H1 (cell line): ENCODE results near the gene CDH26. TPM values are rescaled to one million over a fixed set of nuclear protein-coding genes. Genes with fewer than 3 reads are reported as not detected.

Source experiments
- CTCF ChIA-PET: fragments of 300-600 bp; sonication (Branson Sonifier 250); formaldehyde crosslinking; loops from one replicate; lab custom pipeline; 2021; ENCODE audit not compliant: partially characterized antibody; lab: Charles Lee
- POLR2A ChIA-PET: fragments of 300-600 bp; sonication (Branson Sonifier 250); formaldehyde crosslinking; loops from one replicate; lab custom pipeline; 2021; ENCODE audit warnings: inconsistent platforms; ENCODE audit not compliant: partially characterized antibody; lab: Charles Lee
- DNase-seq, 2 experiments: peaks; one replicate each; pipeline versions ENCODE4 v3.0.0 to v3.0.0-alpha.2; 2010 to 2022; ENCODE audit warnings: low spot score in 2 of 2, low read depth in 1 of 2, mixed read lengths in 1 of 2
- FAIRE-seq: peaks from 2 replicates; lab custom pipeline; 2011; peaks lifted over from hg19 to GRCh38; lab: Jason Lieb, UNC
- H2AFZ ChIP-seq: 2 replicates; pipeline ENCODE4 v1.8.1; 2012; ENCODE audit warnings: low read length, inconsistent platforms
- H2AK5ac ChIP-seq: 2 replicates; pipeline ENCODE4 v1.6.1; 2013; ENCODE audit warnings: low read depth, low read length
- H2BK120ac ChIP-seq: replicated peaks from 2 replicates; pipeline ENCODE3; 2013; ENCODE audit warnings: low read depth, low read length, inconsistent platforms
- H2BK12ac ChIP-seq: 2 replicates; pipeline ENCODE4 v1.6.1; 2013; ENCODE audit warnings: low read depth, low read length
- H2BK15ac ChIP-seq: 2 replicates; pipeline ENCODE4 v1.6.1; 2013; ENCODE audit warnings: low read length
- H2BK20ac ChIP-seq: 2 replicates; pipeline ENCODE4 v1.6.1; 2013; ENCODE audit warnings: low read length
- H2BK5ac ChIP-seq: 2 replicates; pipeline ENCODE4 v1.6.1; 2013; ENCODE audit warnings: low read depth, low read length
- H3K14ac ChIP-seq: 2 replicates; pipeline ENCODE4 v1.6.1; 2013; ENCODE audit warnings: inconsistent platforms; ENCODE audit not compliant: insufficient read length
- H3K18ac ChIP-seq: 2 replicates; pipeline ENCODE4 v1.6.1; 2013; ENCODE audit warnings: low read length; ENCODE audit errors: extremely low read depth
- H3K23ac ChIP-seq: 2 replicates; pipeline ENCODE4 v1.6.1; 2013; ENCODE audit warnings: inconsistent platforms; ENCODE audit not compliant: insufficient read length
- H3K23me2 ChIP-seq: 2 replicates; pipeline ENCODE4 v1.6.1; 2013; ENCODE audit warnings: low read depth, low read length
- H3K27ac ChIP-seq: 2 replicates; pipeline ENCODE4 v1.6.1; 2011; ENCODE audit warnings: low read depth, low read length, inconsistent platforms
- H3K27me3 ChIP-seq, 4 experiments: replicated peaks in 1 of 4; 1 replicate in 1 of 4; 2 replicates in 3 of 4; pipeline versions ENCODE4 v1.6.1 to v1.8.1; 2011 to 2013; ENCODE audit warnings: low read length in 3 of 4, mild to moderate bottlenecking in 3 of 4, inconsistent platforms in 2 of 4, mixed read lengths in 2 of 4, moderate library complexity in 1 of 4; ENCODE audit not compliant: control insufficient read depth in 3 of 4, insufficient read depth in 3 of 4; ENCODE audit errors: extremely low read depth in 1 of 4
- H3K36me3 ChIP-seq, 4 experiments: 2 replicates each; pipeline versions ENCODE4 v1.6.1 to v1.8.1; 2011 to 2013; ENCODE audit warnings: mild to moderate bottlenecking in 4 of 4, low read length in 3 of 4, moderate library complexity in 2 of 4, control low read depth in 1 of 4, inconsistent platforms in 1 of 4; ENCODE audit not compliant: insufficient read depth in 4 of 4, control insufficient read depth in 2 of 4
- H3K4ac ChIP-seq: replicated peaks from 2 replicates; pipeline ENCODE3; 2013; ENCODE audit warnings: low read length, low read depth, mixed read lengths, inconsistent platforms; ENCODE audit not compliant: insufficient read length
- H3K4me1 ChIP-seq, 4 experiments: replicated peaks in 1 of 4; 1 replicate in 1 of 4; 2 replicates in 3 of 4; pipeline versions ENCODE4 v1.6.1 to v1.8.1; 2011 to 2013; ENCODE audit warnings: low read length in 3 of 4, inconsistent platforms in 2 of 4, mixed read lengths in 1 of 4; ENCODE audit not compliant: insufficient read depth in 4 of 4, control insufficient read depth in 3 of 4
- H3K4me2 ChIP-seq, 2 experiments: 2 replicates each; pipeline versions ENCODE4 v1.6.1 to v1.8.1; 2011 to 2013; ENCODE audit warnings: low read depth in 2 of 2, low read length in 2 of 2, control low read depth in 1 of 2, inconsistent platforms in 1 of 2, mild to moderate bottlenecking in 1 of 2; ENCODE audit not compliant: insufficient read depth in 1 of 2
- H3K4me3 ChIP-seq, 4 experiments: fragments of 200-600, 300-600 bp in 1 of 4; sonication (generic), shearing (Covaris generic), sonication (Bioruptor Twin) in 1 of 4; 2 replicates each; pipeline versions ENCODE4 v1.5.1 to v1.8.1; 2011 to 2016; ENCODE audit warnings: low read length in 4 of 4, low read depth in 3 of 4, control low read depth in 2 of 4, inconsistent platforms in 2 of 4, mild to moderate bottlenecking in 2 of 4, mixed read lengths in 1 of 4, moderate library complexity in 1 of 4; ENCODE audit not compliant: insufficient read depth in 2 of 4; ENCODE audit errors: extremely low read depth in 1 of 4
- H3K56ac ChIP-seq: replicated peaks from 2 replicates; pipeline ENCODE3; 2013; ENCODE audit warnings: low read depth, mild to moderate bottlenecking, mixed read lengths, low read length, inconsistent platforms; ENCODE audit not compliant: insufficient read length
- H3K79me1 ChIP-seq: 2 replicates; pipeline ENCODE4 v1.6.1; 2013; ENCODE audit warnings: low read depth, low read length, control low read depth
- H3K79me2 ChIP-seq, 2 experiments: 2 replicates each; pipeline versions ENCODE4 v1.6.1 to v1.8.1; 2012 to 2013; ENCODE audit warnings: low read length in 2 of 2, mild to moderate bottlenecking in 2 of 2, inconsistent platforms in 1 of 2; ENCODE audit not compliant: insufficient read depth in 2 of 2, control insufficient read depth in 1 of 2
- H3K9ac ChIP-seq, 4 experiments: replicated peaks in 1 of 4; 1 replicate in 1 of 4; 2 replicates in 3 of 4; pipeline versions ENCODE4 v1.6.1 to v1.8.1; 2011 to 2013; ENCODE audit warnings: low read depth in 3 of 4, low read length in 3 of 4, control low read depth in 2 of 4, mild to moderate bottlenecking in 2 of 4, moderate library complexity in 2 of 4, inconsistent platforms in 1 of 4; ENCODE audit errors: extremely low read depth in 1 of 4
- H3K9me3 ChIP-seq, 2 experiments: 2 replicates each; pipeline versions ENCODE4 v1.6.1 to v1.8.1; 2012 to 2013; ENCODE audit warnings: mild to moderate bottlenecking in 2 of 2, moderate library complexity in 2 of 2, control low read depth in 1 of 2, inconsistent platforms in 1 of 2, low read depth in 1 of 2, low read length in 1 of 2, mixed read lengths in 1 of 2; ENCODE audit not compliant: insufficient read depth in 2 of 2
- H4K20me1 ChIP-seq, 2 experiments: replicated peaks in 1 of 2; 2 replicates each; pipeline versions ENCODE3 to v1.8.1; 2011 to 2013; ENCODE audit warnings: inconsistent platforms in 2 of 2, low read length in 2 of 2, mild to moderate bottlenecking in 1 of 2; ENCODE audit not compliant: insufficient read depth in 2 of 2, control insufficient read depth in 1 of 2
- H4K5ac ChIP-seq: 2 replicates; pipeline ENCODE4 v1.6.1; 2013; ENCODE audit warnings: low read length, low read depth, mixed read lengths, inconsistent platforms; ENCODE audit not compliant: insufficient read length
- H4K8ac ChIP-seq: 2 replicates; pipeline ENCODE4 v1.8.0; 2013; ENCODE audit warnings: mild to moderate bottlenecking, moderate library complexity, low read length, inconsistent platforms; ENCODE audit not compliant: insufficient read depth; ENCODE audit errors: extremely low read depth
- H4K91ac ChIP-seq: replicated peaks from 2 replicates; pipeline ENCODE3; 2013; ENCODE audit warnings: low read length, mixed read lengths, inconsistent platforms; ENCODE audit not compliant: insufficient read length
- ATF2 ChIP-seq: IDR thresholded peaks from 2 replicates; pipeline ENCODE4 v1.6.1; 2012; ENCODE audit warnings: low read length, inconsistent platforms
- BACH1 ChIP-seq: IDR thresholded peaks from 2 replicates; pipeline ENCODE4 v1.6.1; 2012; ENCODE audit warnings: low read length, improper control_type of control experiment
- BCL11A ChIP-seq, 2 experiments: IDR thresholded peaks; one replicate each; pipeline ENCODE4 v1.6.1; 2011; ENCODE audit warnings: low read depth in 2 of 2, low read length in 2 of 2, mild to moderate bottlenecking in 2 of 2
- CEBPB ChIP-seq: IDR thresholded peaks from 2 replicates; pipeline ENCODE4 v1.6.1; 2012; ENCODE audit warnings: low read depth, low read length
- CTBP2 ChIP-seq: IDR thresholded peaks from 2 replicates; pipeline ENCODE4 v1.7.0; 2011; ENCODE audit warnings: borderline replicate concordance, mild to moderate bottlenecking, moderate library complexity, mixed read lengths, low read length; ENCODE audit not compliant: insufficient read depth, insufficient read length
- EGR1 ChIP-seq: IDR thresholded peaks from 2 replicates; pipeline ENCODE4 v1.6.1; 2011; ENCODE audit warnings: low read depth, low read length, borderline replicate concordance
- HDAC2 ChIP-seq, 2 experiments: fragments of 300-600 bp in 1 of 2; sonication (generic) in 1 of 2; IDR thresholded peaks; 2 replicates each; pipeline ENCODE4 v1.6.1; 2011 to 2012; ENCODE audit warnings: low read depth in 2 of 2, low read length in 2 of 2, mild to moderate bottlenecking in 2 of 2, moderate library complexity in 2 of 2, borderline replicate concordance in 1 of 2, inconsistent platforms in 1 of 2
- JUN ChIP-seq: IDR thresholded peaks from 2 replicates; pipeline ENCODE4 v1.6.1; 2011; ENCODE audit warnings: low read depth, mild to moderate bottlenecking, improper control_type of control experiment, low read length
- RBBP5 ChIP-seq: IDR thresholded peaks from 2 replicates; pipeline ENCODE4 v1.7.1; 2012; ENCODE audit warnings: low read depth, mild to moderate bottlenecking, inconsistent platforms, low read length, moderate library complexity, borderline replicate concordance
- SP2 ChIP-seq: IDR thresholded peaks from 2 replicates; pipeline ENCODE4 v1.6.1; 2012; ENCODE audit warnings: mild to moderate bottlenecking, low read length, inconsistent platforms
- USF2 ChIP-seq: IDR thresholded peaks from 2 replicates; pipeline ENCODE4 v1.6.1; 2011; ENCODE audit warnings: low read length, improper control_type of control experiment
- WGBS, 2 experiments: shearing (Covaris generic) in 1 of 2; methylation state at CpG; one replicate each; pipeline versions ENCODE4 v1.1.6 to v1.1.7; 2013 to 2015; ENCODE audit warnings: low lambda C conversion rate in 2 of 2, mixed read lengths in 2 of 2, inconsistent platforms in 1 of 2, low coverage in 1 of 2, missing lambda C conversion rate in 1 of 2; ENCODE audit not compliant: insufficient replicate concordance in 2 of 2, insufficient coverage in 1 of 2, insufficient read length in 1 of 2; ENCODE audit errors: extremely low coverage in 1 of 2, missing lambda C conversion rate in 1 of 2; 5-methylcytosine and 5-hydroxymethylcytosine counted together
- polyA plus RNA-seq, 7 experiments: library from polyadenylated mRNA; depleted of rRNA in 3 of 7; stranded (reverse) in 5 of 7; unstranded in 2 of 7; fragments of >200 nt in 5 of 7; fragments of 200-250 nt in 2 of 7; gene quantifications; 1 replicate in 5 of 7; 2 replicates in 1 of 7; 4 replicates in 1 of 7; pipeline versions ENCODE4 v1.2.1 to v1.2.3, GENCODE V29; 2011 to 2013; ENCODE audit warnings: missing spikeins in 2 of 7, mixed read lengths in 2 of 7
- total RNA-seq: library from RNA; stranded (reverse); fragmentation: NEBNext Ultra II Directional; extraction: Animal tissue kit (Norgen Biotek cat#: 25700); gene quantifications from 2 replicates; pipeline ENCODE4 v1.2.1, GENCODE V29; 2021

CDH26 gene
- total and polyA plus RNA-seq, 2 of the 8 experiments (the other 6 are each of a cell fraction or from before 2014, with no cell fraction given): 1.5 to 1.7 TPM

GRCh38 chr20:59961423-59961822 lies 3.2 kb downstream of the CDH26 start:
- H3K4me1 ChIP-seq: 0 out of 7 replicates have a peak, but pooled peaks cover 0 to 2% (median 0%) of the 10 kb centered on the region in 4 experiments
- no peak for FAIRE-seq
- CTCF ChIA-PET: interaction anchor here (1.4 to 1.8 kb wide), 2 partner anchors 48 to 96 kb away, joined by 5 read pairs; no protein-coding TSS in a partner anchor
- no peaks in the 10 kb centered on the region for H3K9me3 ChIP-seq
- H2BK5ac ChIP-seq: no peak overlapping the region
- H3K79me1 ChIP-seq: no peaks in the 10 kb centered on the region
- H3K18ac ChIP-seq: no peak overlapping the region
- no peak overlapping the region for H3K9ac ChIP-seq
- WGBS, 2 experiments: 84% methylated on average over 2 of the region's 2 CpGs; no CpG with 5 or more reads in 1 of the 2 experiments
- H3K14ac ChIP-seq: no peak overlapping the region
- no peak overlapping the region for H2BK15ac ChIP-seq
- no peak overlapping the region for H3K56ac ChIP-seq
- no peak overlapping the region for H3K4me2 ChIP-seq
- H2AFZ ChIP-seq: no peak overlapping the region
- no peak overlapping the region for H2BK12ac ChIP-seq
- H4K5ac ChIP-seq: no peak overlapping the region
- no peak overlapping the region for H2AK5ac ChIP-seq
- no peaks in the 10 kb centered on the region for H4K20me1 ChIP-seq
- H3K27ac ChIP-seq: no peak overlapping the region
- POLR2A ChIA-PET: no interaction called here
- H3K36me3 ChIP-seq: no peaks in the 10 kb centered on the region
- H4K91ac ChIP-seq: no peak overlapping the region
- H3K4ac ChIP-seq: no peak overlapping the region
- H3K4me3 ChIP-seq: no peak overlapping the region
- no peak overlapping the region for H3K23ac ChIP-seq
- no peaks in the 10 kb centered on the region for H3K23me2 ChIP-seq
- H2BK20ac ChIP-seq: no peak overlapping the region
- no peaks in the 10 kb centered on the region; a peak in 2 of 7 replicates for H3K27me3 ChIP-seq
- H4K8ac ChIP-seq: no peak overlapping the region
- H3K79me2 ChIP-seq: no peaks in the 10 kb centered on the region
- no peak overlapping the region for H2BK120ac ChIP-seq
- DNase-seq: no peak
- no peak for TF ChIP-seq JUN
- no peak for TF ChIP-seq EGR1
- TF ChIP-seq BCL11A (IDR thresholded peaks at IDR 0.05; ENCODE audit: low read depth in 2 of 2, low read length in 2 of 2): no peak
- no peak for TF ChIP-seq CEBPB
- no peak for TF ChIP-seq USF2
- TF ChIP-seq CTBP2: no peak
- TF ChIP-seq HDAC2 (IDR thresholded peaks at IDR 0.05; ENCODE audit: borderline replicate concordance in 1 of 2, low read depth in 2 of 2, low read length in 2 of 2): no peak
- no peak for TF ChIP-seq SP2
- TF ChIP-seq RBBP5: no peak
- TF ChIP-seq ATF2: no peak
- no peak for TF ChIP-seq BACH1
